Measurements from ENCODE around the gene TNFRSF4.

Gene TNFRSF4

DNA sequence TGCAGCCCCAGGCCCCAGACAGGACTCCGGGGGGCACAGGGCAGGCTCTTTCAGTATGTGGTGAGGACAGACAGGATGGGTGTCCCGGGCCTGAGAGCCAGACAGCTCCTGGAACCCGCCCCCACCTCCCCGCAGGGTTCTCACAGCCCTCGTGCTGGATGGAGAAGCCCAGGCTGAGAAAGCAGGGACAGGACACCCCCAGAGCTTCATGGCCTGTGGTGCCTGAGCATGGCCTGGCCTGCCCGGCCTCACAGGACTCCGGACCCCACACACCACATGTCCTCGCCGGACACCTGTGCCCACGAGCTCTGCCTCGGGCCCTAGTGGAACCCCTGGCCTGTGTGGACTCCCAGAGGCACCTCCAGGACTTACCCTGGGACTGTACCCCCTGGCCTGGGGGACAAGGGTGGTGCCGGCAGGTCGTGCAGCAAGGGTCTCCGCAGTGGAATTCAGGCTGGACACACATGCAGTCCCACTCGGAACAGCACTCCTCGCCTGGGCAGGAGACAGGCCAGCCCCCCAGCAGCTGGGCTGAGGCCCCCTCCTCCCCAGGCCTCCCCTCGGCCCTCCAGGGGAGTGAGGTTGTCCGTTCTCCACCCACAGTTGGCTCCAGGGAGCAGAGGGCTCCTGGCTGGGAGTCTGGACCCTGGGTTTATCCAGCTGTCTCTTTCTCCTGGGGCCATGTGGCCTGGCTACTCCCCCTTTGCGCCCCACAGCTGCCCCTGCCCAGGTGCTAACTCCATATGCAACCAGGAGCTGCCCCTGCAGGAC is 8.8 kb downstream of the TNFRSF4 start:
- DNase-seq (ENCODE audit: low read depth), result no peak
- TF ChIP-seq, protein P1, sequence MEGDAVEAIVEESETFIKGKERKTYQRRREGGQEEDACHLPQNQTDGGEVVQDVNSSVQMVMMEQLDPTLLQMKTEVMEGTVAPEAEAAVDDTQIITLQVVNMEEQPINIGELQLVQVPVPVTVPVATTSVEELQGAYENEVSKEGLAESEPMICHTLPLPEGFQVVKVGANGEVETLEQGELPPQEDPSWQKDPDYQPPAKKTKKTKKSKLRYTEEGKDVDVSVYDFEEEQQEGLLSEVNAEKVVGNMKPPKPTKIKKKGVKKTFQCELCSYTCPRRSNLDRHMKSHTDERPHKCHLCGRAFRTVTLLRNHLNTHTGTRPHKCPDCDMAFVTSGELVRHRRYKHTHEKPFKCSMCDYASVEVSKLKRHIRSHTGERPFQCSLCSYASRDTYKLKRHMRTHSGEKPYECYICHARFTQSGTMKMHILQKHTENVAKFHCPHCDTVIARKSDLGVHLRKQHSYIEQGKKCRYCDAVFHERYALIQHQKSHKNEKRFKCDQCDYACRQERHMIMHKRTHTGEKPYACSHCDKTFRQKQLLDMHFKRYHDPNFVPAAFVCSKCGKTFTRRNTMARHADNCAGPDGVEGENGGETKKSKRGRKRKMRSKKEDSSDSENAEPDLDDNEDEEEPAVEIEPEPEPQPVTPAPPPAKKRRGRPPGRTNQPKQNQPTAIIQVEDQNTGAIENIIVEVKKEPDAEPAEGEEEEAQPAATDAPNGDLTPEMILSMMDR (conservative IDR thresholded peaks at IDR 0.05; ENCODE audit: control insufficient read depth, insufficient read depth, low read depth, low read length), result no peak
- H3K4me3 ChIP-seq (ENCODE audit: control insufficient read depth, low read depth, low read length), result no peak overlapping the region

DNA sequence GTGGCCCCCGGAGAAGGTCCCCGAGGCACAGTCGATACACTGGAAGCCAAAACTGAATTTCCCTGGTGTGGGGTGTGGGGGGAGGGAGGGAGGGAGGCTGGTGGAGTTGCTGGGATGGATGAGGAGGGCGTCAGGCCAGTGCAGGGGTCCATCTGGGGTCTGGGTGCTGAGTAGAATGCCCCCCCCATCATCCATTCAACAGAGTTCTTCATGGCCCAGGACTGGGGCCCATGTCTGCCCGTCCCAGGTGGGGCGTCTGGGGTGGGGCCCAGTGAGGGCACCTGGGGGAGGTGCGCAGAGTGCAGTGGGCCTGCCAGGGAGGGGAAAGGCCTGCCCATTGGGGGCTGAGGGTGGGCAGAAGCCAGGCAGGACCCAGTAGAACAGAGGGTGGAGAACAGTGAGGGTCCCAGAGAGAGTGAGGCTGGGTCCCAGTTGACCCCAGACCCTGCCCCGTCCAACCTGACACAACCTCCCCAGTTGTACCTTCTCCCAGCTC is 9.5 kb downstream of the TNFRSF4 start:
- DNase-seq (ENCODE audit: low read depth), result no peak
- no peak overlapping the region for H3K4me3 ChIP-seq (ENCODE audit: control insufficient read depth, low read depth, low read length)
- TF ChIP-seq, protein P1 (conservative IDR thresholded peaks at IDR 0.05; ENCODE audit: control insufficient read depth, insufficient read depth, low read depth, low read length), result no peak

DNA sequence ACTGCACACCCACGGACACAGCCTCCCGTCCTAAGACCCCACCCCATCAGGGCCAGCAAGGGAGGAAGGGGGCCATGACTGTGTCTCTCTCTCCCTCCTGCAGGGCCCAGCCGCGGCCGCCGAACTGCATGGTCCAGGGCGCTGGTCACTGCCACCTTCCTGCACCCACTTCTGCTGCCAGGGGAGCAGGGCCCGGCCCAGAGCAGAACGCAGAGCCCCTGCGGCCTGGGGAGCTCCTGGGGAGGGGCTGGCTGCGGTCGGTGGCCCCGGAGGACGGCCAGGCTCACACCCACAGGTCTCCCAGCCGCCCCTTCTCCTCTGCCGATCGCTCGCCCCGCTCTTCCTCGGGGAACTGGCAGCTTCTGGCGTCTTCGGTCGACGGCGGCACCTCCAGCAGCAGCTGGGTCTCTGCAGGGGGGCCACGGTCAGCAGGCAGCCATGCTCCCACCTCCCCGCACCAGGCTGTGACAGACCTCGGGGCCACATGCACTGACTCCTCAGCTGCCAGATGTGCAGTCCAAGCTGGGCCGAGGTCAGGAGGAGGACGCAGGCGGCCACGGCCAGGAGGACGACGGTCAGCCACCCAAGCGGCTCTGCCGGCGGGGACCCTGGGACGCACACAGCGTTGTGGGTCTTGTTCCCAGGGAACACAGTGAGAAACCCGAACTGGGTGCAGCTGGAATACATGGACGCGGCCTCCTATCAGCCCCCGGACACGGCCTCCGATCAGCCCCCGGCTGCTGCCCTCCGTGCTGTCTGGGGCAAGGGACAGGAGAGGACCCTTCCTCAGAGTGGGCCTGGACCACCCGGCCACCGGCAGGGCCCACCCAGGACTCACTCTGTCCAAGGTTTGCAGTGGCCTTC is 10.2 kb downstream of the TNFRSF4 start:
- DNase-seq (ENCODE audit: low read depth), result no peak
- H3K4me3 ChIP-seq (ENCODE audit: control insufficient read depth, low read depth, low read length), result no peak overlapping the region
- TF ChIP-seq, protein P1 (conservative IDR thresholded peaks at IDR 0.05; ENCODE audit: control insufficient read depth, insufficient read depth, low read depth, low read length), result no peak

DNA sequence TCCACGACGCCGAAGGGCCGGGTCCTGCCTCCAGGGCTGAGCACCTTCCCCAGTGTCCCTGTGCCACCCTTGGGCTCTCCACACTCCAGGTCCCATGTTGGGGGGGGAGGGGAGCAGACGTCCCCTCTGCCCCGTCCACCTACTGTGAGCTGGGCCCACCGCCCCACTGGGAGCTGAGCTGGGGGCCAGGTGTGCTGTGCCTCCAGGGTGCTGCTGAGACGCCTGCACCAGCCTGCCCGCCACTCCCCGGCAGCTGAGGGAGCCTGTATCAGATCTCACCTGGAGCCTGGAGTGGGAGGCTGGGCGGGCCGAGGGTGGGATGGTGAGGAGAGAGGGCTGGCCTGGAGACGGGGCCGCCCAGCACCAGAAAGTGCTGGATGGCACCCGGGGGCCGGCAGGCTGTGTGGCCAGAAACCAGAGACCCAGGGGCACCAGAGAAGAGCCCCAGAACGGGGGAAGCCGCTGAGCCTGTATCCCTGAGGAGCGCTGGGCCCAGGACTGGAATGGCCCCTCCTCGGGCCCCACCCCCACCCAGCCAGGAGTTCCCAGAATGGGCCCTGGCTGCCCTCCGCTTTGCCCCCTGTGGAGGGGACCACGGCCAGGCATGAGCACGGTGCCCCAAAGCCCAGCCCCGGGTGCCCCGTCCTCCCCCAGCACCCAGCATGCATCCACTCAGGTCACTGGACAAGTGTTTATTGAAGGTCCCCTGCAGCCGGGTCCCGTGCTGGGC is 11.0 kb downstream of the TNFRSF4 start:
- no peak overlapping the region for H3K4me3 ChIP-seq (ENCODE audit: control insufficient read depth, low read depth, low read length)
- TF ChIP-seq, protein P1 (conservative IDR thresholded peaks at IDR 0.05; ENCODE audit: control insufficient read depth, insufficient read depth, low read depth, low read length), result no peak
- no peak for DNase-seq (ENCODE audit: low read depth)

DNA sequence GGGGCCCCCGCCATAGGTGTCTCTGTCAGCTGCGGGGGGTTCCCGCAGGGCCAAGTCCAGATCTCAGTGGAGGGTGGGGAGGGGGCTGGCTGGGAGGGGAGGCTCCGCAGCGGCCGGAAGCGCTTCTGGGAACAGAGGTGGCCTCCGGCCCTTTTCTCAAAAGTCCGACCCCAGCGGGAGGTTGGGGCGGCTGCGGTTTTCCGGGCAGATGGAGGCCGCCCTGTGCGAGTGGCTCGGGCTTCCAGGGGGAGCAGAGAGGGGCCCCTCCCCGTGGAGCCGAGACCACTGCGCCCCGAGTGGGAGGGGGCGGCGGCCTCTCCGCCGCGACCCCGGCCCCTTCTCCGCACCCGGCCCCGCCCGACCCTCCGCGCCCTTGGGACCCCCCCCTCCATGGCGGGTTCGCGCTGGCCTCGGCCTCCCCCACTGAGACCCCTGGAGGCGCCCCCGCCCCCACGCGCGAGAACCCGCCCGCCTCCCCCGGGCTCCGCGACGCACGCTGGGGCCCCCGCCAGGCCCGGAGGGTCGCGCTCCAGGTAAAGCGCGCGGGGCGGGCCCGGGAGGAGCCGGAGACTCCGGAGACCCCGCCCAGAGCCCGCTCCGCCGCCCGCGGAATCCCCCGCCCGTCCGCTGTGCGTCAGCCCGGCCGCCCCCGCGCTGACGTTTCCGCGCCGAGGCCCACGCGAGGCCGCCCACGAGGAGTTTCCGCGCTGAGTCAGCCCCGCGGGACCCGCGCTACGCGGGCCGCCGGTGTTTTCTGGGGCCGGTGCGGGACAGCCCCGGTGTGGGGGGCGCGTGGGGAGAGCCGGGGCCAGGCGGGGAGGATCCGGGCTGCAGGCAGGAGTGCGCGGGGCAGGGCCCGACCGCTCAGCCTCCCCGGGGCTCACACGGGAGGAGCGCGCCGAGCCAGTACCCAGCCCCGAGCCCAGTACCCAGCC is 12.8 kb downstream of the TNFRSF4 start:
- peak; percentile 53 for DNase-seq (ENCODE audit: low read depth)
- TF ChIP-seq, protein P1 (conservative IDR thresholded peaks at IDR 0.05; ENCODE audit: control insufficient read depth, insufficient read depth, low read depth, low read length), result no peak
- no peak overlapping the region for H3K4me3 ChIP-seq (ENCODE audit: control insufficient read depth, low read depth, low read length)
